GM12872 (cell line): Measurements from ENCODE around the gene ARHGAP15.

ENCODE experiments used
- TF ChIP-seq, protein P1 (sequence below): IDR thresholded peaks from 3 replicates; pipeline ENCODE4 v1.5.1; 2011; ENCODE audit warnings: low read depth, mild to moderate bottlenecking, low read length, moderate library complexity; ENCODE audit not compliant: insufficient read depth

ARHGAP15 gene

DNA sequence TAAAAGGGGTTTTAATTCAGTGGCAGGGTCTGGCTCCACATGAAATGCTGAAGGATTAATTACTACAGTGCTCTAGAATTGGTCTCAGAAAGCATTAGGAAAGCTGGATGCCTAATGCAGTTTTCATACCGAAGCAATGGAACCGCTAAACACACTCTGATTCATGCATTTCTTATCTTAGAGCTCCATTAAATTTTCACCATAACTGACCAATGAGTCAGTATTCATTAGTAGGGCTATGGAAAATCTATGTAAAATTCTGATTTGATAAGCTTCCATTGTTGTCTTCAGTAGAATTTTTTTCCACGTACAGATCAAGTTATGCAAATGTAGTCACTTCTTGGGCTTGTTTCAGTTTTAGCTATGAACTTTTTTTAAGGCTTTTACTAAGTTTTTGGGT is 359.9 kb downstream of the ARHGAP15 start:
- TF ChIP-seq, protein P1, sequence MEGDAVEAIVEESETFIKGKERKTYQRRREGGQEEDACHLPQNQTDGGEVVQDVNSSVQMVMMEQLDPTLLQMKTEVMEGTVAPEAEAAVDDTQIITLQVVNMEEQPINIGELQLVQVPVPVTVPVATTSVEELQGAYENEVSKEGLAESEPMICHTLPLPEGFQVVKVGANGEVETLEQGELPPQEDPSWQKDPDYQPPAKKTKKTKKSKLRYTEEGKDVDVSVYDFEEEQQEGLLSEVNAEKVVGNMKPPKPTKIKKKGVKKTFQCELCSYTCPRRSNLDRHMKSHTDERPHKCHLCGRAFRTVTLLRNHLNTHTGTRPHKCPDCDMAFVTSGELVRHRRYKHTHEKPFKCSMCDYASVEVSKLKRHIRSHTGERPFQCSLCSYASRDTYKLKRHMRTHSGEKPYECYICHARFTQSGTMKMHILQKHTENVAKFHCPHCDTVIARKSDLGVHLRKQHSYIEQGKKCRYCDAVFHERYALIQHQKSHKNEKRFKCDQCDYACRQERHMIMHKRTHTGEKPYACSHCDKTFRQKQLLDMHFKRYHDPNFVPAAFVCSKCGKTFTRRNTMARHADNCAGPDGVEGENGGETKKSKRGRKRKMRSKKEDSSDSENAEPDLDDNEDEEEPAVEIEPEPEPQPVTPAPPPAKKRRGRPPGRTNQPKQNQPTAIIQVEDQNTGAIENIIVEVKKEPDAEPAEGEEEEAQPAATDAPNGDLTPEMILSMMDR, result no peak

DNA sequence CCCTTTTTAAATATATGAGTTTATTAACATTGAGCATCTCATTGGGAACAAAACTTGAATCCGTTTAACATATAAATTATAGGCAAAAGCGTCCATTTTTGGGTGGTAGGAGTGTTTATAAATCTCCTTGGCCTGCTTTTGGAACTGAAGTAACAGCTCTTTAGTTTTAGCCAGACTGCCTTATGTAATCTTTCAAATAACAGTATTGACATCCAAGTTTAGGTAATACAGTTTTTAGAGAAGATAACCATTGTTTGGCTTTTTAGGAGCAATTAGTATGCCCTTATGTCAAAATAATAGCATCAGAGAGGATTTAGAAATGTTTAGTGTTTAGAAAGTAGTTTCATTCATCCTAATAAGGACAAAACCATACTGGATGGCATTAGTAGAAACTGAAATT is 361.9 kb downstream of the ARHGAP15 start:
- TF ChIP-seq, protein P1, result no peak

DNA sequence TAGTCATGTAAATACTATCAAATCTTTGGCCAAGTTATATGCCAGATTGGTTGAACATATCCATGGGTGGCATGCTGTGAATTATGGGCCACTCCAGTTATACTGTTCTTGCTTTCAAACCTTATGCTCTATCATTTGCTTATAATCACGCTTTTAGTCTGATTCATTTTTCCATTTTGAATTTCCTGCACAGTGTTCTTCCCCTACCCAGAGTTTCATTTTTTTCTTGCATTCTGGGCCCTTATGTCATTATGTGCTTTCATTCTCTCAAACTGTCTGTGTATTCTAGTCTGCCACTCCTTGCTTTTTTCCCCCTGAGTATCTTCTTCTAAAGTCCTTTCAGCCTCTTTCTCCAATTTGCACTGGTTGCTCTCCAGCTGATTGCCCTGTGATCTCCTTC is 364.1 kb downstream of the ARHGAP15 start:
- TF ChIP-seq, protein P1, result no peak

DNA sequence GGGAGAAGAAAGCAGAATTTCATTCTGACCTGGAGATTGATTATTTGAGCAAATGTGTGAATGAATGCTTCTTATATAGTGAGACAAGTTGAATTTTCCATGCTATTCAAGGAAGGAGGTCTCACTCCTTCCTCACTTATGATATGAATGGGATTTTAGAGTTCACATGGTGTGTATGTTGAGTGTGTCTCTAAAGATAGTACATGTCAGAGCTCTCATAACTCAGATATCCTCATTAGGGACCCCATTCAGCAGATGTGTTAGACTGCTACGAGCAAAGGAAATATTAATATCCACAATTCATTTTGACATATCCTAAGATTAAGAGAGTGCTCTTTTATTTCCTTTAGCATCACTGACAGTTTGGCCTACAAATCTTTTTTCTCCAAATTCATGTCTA is 368.5 kb downstream of the ARHGAP15 start:
- TF ChIP-seq, protein P1, result no peak

DNA sequence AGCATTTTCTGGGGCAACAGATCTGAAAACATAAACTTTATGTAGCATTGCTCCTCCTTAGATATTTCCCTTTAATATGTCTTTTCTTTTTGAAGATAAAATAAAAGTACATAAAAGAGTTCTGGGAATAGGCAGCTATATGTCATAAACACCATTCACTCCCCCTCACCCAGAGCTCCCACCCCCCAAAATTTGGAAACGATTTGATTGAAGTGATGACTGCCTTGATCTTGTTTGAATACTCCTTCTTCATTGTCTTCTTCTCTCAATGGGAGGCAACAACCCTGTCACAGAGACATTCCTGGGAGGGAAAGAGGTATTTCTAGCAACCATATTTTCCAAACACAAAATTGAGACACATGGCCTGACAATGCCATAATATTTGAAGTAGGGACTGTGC is 369.3 kb downstream of the ARHGAP15 start:
- TF ChIP-seq, protein P1, result no peak

DNA sequence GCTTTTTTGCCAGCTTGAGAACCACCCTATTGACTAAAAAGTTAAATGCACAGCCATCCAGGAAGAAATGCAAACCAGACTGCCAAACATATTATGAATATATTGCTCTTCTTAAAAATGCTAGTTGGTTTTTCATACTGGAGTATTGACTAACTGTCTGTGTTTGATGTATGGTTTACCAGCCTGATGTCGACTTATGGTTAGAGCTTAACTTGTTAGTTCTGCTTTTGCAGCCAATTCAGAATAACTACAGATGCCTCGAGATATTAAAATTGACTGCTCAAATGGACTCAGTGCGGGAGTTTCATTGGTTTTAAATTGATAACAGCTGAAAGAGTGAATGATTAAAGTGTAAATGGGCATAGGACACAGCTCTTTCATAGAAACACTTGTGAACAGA is 369.8 kb downstream of the ARHGAP15 start:
- TF ChIP-seq, protein P1, result no peak

DNA sequence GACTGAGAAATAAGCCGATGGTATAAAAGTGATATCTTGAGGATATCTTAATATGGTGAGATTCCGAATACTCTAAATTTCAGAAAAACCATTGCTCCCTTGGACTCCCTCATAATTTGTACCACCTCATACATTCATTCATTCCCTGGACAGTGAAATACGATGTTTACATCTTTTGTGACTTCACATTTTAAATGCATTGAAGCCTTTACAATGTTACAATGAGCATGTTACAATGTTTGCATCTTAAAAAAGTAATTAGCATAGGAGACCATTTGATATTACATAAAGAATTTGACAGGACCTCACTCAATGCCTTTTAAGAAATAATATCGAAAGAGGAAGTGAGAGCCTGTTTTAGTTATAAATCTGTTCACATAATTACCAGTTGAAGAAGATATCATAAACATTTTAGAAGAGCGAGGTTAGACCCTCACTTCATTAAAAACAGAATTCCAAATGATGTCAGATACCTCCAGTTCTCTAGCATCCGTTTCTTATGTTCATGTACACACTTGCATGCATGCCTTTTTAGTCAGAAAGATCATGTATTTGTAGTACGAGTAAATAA is 372.0 kb downstream of the ARHGAP15 start:
- TF ChIP-seq, protein P1, result no peak
